Stimulated activated CD4-positive, alpha-beta T cell treated with anti-CD3 and anti-CD28 coated beads, Interleukin-1b, Interleukin-23, amount 100 ng/mL, for 1 hour (primary cell): Measurements from ENCODE around the gene YPEL5.
"Not testable (repeated sequence)": the region's sequence is repeated elsewhere in the genome, so short reads cannot be mapped to it uniquely, and the experiment has no call there.

Source experiments
- DNase-seq, 2 donors: peaks; one replicate each; pipeline ENCODE4 v3.0.0-alpha.2; 2020; ENCODE audit warnings: low read depth in 2 of 2

The YPEL5 gene

DNA sequence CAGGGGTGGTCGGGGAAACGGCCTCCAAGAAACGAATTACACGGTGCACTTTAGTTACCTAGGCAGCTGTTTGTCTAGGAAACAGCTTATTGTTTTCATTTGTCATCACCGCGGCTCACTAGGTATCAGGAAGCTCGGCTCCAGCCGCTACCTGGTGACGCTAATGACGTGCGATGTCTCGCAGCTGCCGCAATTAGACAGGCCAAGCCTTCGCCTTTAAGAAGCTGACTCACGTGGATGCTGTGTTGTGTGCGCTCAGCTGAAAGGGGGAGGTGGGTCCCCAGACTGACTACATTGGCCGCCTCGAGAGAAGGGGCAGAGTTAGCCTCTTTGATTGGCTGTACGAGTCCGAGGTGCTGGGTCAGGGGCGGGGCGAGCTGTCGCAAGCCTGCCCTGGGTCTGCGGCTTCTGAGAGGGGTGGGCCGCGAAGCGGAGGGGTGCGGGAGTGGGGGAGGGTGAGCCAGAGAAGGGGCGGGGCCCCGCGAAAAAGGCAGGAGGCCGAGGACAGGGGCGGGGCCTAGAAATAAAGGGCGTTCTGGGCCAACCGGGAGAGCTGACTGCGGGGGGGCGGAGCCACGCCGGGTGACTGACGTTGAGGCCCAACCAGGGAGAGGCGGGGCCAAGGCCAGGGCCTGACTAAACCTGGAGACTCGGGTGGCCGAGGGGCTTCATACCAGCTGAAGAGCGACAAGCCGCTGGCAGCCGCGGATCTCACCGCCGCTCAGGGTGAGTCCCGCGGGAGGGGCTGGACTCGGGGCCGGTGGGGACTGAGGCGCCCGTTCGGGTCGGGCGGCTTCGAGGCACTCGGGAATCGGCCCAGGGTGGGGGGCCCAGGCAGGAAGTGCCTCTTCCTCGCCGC is at the start of gene YPEL5:
Gene YPEL5 (plus strand): TSS at position 671 of the 859 bp plus-strand sequence. CDS start 9,645 bp downstream, outside the sequence.
- DNase-seq = peak; percentile 99

- no peak for DNase-seq
Measured at GRCh38 chr2:30098266-30099005, 48.4 kb upstream of the YPEL5 start.

DNA sequence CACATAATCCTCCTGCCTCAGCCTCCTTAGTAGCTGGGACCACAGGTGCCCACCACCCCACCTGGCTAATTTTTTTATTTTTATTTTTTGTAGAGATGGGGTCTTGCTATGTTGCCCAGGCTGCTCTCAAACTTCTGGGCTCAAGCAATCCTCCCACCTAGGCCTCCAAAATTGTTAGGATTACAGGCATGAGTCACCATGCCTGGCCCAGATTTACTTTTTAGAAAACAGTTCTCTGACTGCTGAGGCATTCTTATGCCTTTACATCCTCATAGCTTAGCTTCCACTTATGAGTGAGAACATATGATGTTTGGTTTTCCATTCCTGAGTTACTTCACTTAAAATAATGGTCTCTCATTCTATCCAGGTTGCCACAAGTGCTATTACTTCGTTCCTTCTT is 47.4 kb upstream of the YPEL5 start:
- not testable (repeated sequence) for DNase-seq

DNA sequence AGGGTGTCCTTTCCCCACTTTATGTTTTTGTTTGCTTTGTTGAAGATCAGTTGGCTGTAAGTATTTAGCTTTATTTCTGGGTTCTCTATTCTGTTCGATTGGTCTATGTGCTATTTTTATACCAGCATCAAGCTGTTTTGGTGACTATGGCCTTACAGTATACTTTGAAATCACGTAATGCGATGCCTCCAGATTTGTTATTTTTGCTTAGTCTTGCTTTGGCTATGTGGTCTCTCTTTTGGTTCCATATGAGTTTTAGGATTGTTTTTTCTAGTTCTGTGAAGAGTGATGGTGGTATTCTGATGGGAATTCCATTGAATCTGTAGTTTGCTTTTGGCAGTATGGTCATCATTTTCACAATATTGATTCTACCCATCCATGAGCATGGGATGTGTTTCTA is 46.1 kb upstream of the YPEL5 start:
- DNase-seq = not testable (repeated sequence)

- DNase-seq = no peak
Measured at GRCh38 chr2:30104307-30104706, 42.5 kb upstream of the YPEL5 start.

DNA sequence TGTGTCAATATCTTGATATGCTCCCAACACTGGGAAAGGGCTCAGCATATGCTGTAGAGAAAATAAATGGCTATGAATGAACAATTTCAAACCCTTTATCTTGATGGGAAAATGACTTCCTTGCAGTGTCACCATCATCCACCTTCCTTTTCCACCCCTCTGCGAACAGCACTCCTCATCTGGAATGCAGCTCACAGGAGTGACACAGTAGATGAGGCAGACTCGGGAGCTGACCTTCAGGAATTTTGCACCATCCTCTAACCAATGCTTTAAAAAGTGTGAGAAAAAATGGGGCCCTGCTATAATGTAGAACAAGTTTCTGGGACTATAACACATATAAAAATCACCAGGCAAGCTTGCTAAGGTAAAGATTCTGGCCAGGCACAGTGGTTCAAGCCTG is 41.3 kb upstream of the YPEL5 start:
- DNase-seq = no peak

DNA sequence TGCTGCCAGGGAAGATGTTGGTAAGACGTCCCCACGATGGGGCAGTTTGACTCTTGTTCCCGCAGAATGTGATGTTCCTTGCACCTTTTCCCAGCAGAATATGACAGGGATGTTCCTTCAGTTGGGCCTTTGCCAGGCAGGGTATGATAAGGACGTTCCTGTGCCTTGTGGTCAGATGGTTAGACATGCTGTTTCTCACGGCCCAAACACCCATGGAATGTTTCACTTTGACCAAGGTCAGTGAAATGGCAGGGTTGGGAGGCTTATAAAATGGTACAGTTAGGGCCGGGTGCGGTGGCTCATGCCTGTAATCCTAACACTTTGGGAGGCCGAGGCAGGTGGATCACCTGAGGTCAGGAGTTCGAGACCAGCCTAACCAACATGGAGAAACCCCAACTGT is 40.3 kb upstream of the YPEL5 start:
- DNase-seq = no peak

GRCh38 chr2:30108192-30108591 is 38.6 kb upstream of the YPEL5 start:
- no peak for DNase-seq

GRCh38 chr2:30108851-30109250 is 38.0 kb upstream of the YPEL5 start:
- DNase-seq = no peak

GRCh38 chr2:30109856-30110255 is 37.0 kb upstream of the YPEL5 start:
- no peak for DNase-seq

DNA sequence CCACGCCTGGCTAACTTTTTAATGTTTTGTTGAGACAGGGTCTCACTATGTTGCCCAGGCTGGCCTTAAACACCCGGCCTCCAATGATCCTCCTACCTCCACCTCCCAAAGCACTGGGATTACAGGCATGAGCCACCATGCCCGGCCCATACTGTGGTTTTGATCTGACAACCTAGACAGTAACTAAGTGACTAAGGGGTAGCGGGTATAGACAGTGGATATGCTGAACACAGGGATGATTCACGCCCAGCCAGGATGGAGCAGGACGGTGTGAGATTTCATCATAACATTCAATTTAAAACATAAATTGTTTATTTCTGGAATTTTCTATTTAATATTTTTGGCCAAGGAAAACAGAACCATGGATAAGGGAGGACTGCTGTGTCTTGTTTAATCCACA is 36.0 kb upstream of the YPEL5 start:
- DNase-seq = no peak

DNA sequence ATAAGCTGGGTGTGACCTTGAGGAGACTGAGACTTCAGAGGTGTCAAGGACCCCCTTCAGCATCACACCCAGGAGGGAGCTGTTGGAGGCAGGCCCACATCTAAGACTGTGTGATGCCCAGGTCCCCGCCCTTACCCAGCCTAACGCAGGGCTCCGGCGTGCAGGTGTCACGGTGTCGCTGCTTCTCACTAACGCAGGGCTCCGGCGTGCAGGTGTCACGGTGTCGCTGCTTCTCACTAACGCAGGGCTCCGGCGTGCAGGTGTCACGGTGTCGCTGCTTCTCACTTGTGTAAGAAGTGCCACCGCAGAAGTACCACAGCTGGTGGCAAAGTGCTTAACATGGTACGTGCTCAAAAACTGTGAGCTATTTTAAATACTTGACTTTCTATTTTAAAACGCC is 35.6 kb upstream of the YPEL5 start:
- DNase-seq = not testable (repeated sequence)

GRCh38 chr2:30112561-30112960 is 34.2 kb upstream of the YPEL5 start:
- DNase-seq = no peak

- DNase-seq = no peak
Measured at GRCh38 chr2:30113617-30114293, 33.1 kb upstream of the YPEL5 start.

DNA sequence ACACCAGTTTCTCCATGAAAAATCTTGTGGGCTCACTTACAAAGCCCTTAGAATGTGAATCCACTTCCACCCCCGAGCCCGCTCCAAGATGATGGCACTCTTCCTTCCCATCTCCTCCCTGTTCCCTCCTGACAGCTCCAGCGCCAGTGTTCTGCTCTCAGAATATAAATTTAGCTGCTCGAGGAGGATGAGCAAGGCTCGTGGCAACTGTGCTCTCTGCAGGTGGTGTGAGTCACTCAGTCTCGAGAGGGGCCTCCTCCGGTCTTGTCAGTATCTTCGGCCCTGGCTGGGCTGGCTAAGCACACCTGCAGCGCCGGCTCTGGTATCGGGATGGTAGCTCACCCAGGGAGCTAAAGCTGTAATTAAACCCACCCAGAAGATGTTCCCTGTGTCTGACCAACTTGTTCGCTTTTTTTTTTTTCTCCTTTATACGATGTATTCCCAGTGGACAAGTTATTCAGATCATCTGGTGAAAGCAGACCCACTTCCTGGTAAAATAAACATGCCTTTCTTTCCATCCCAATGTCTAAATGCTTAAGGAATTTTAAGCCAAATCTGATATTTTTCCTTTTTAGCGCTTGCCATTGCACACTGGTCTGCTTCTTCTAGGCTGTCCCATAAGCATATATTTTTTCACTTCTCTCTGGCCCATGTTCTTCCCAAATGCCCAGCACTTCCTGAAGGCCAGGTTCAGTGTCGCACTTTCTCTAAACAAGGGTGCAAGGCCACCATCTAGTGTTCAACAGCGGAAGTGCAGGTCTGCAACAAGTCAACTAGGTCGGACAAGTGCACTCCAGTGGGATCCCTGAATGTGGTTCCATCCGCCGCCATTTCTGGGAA is 31.4 kb upstream of the YPEL5 start:
- DNase-seq = peak in 1 of 2 donors; percentile 25

- DNase-seq = no peak
Measured at GRCh38 chr2:30115981-30116285, 30.9 kb upstream of the YPEL5 start.

- no peak for DNase-seq
Measured at GRCh38 chr2:30122362-30122761, 24.4 kb upstream of the YPEL5 start.

- DNase-seq = no peak
Measured at GRCh38 chr2:30127016-30127893, 19.6 kb upstream of the YPEL5 start.

DNA sequence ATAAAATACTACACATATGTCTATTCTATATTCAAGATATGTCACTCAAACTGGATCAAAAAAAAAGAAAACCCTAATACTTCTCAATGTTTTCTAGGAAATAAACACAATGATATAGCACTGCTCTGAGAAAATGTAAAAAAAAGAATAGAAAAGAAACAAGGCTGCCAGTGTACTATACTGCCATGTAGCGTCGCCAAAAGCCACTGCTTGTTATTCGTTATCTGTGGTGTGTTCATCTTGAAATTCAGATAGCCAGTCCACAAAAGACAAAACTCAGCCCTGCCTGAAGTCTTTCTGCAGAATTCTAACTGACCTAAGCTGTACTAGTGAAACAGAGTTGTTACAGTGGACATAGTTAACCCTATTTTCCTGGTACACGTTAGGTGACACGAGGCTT is 12.2 kb upstream of the YPEL5 start:
- DNase-seq = no peak

- no peak for DNase-seq
Measured at GRCh38 chr2:30135541-30135940, 11.3 kb upstream of the YPEL5 start.
